ENCODE data around the gene GNB1L.

GRCh38 chr22:19793161-19793560 lies 61.5 kb downstream of the GNB1L start:
- no peak for TF ChIP-seq CTCF (IDR thresholded peaks at IDR 0.05; ENCODE audit: low read length)
- TF ChIP-seq EZH2 (optimal IDR thresholded peaks at IDR 0.05; ENCODE audit: low read depth, low read length): no peak
- no peak for TF ChIP-seq EZH2phosphoT487 (IDR thresholded peaks at IDR 0.05; ENCODE audit: low read length)
